Right forelimb (tissue), 1 donor: ENCODE results near the gene HIF1A.
"Not testable (repeated sequence)": the region's sequence is repeated elsewhere in the genome, so short reads cannot be mapped to it uniquely, and the experiment has no call there.

ENCODE experiments used
- DNase-seq: peaks from one replicate; pipeline ENCODE4 v3.0.0-alpha.2; 2018

Gene HIF1A

GRCh38 chr14:61675291-61675690 lies 20.0 kb upstream of the HIF1A start:
- DNase-seq, result no peak

GRCh38 chr14:61677479-61677878 lies 17.8 kb upstream of the HIF1A start:
- DNase-seq, result no peak

- DNase-seq, result no peak
These were observed 16.3 kb upstream of the HIF1A start for GRCh38 chr14:61678975-61679374.

- no peak for DNase-seq
These were observed 13.9 kb upstream of the HIF1A start for GRCh38 chr14:61681413-61681812.

- DNase-seq, result no peak
These were observed 12.2 kb upstream of the HIF1A start for GRCh38 chr14:61683108-61683507.

- no peak for DNase-seq
These were observed 5.3 kb upstream of the HIF1A start for GRCh38 chr14:61690039-61690438.

GRCh38 chr14:61690982-61691381 lies 4.3 kb upstream of the HIF1A start:
- DNase-seq, result no peak

GRCh38 chr14:61691495-61691894 lies 3.8 kb upstream of the HIF1A start:
- DNase-seq, result no peak

GRCh38 chr14:61694039-61694438 lies 1.3 kb upstream of the HIF1A start:
- no peak for DNase-seq

GRCh38 chr14:61695695-61696527 lies 598 bp downstream of the HIF1A start:
- DNase-seq, result peak; percentile 85

- no peak for DNase-seq
These were observed 1.5 kb downstream of the HIF1A start for GRCh38 chr14:61696753-61697318.

GRCh38 chr14:61698206-61698980 lies 3.1 kb downstream of the HIF1A start:
- DNase-seq, result no peak

GRCh38 chr14:61699027-61699426 lies 3.7 kb downstream of the HIF1A start:
- no peak for DNase-seq

GRCh38 chr14:61700104-61700886 lies 5.0 kb downstream of the HIF1A start:
- DNase-seq, result no peak

- no peak for DNase-seq
These were observed 6.6 kb downstream of the HIF1A start for GRCh38 chr14:61701946-61702345.

GRCh38 chr14:61703342-61704129 lies 8.2 kb downstream of the HIF1A start:
- DNase-seq, result no peak

- no peak for DNase-seq
These were observed 9.2 kb downstream of the HIF1A start for GRCh38 chr14:61704554-61704953.

GRCh38 chr14:61705017-61705416 lies 9.7 kb downstream of the HIF1A start:
- no peak for DNase-seq

GRCh38 chr14:61706096-61706690 lies 10.9 kb downstream of the HIF1A start:
- DNase-seq, result no peak

GRCh38 chr14:61707774-61708173 lies 12.5 kb downstream of the HIF1A start:
- DNase-seq, result not testable (repeated sequence)

GRCh38 chr14:61708693-61709092 lies 13.4 kb downstream of the HIF1A start:
- not testable (repeated sequence) for DNase-seq
